SK-N-SH (cell line): ENCODE data around the gene BTBD16. TPM values are rescaled to one million over a fixed set of nuclear protein-coding genes. Genes with fewer than 3 reads are reported as not detected.

Experiments used
- CTCF ChIA-PET: fragments of 300-600, 350-600 bp; formaldehyde crosslinking; extraction: SDS; loops from one replicate; lab custom pipeline; 2021; lab: Yijun Ruan, JAX
- POLR2A ChIA-PET: fragments of 350-600 bp; sonication (Branson Sonifier 250); formaldehyde crosslinking; extraction: SDS; loops from one replicate; lab custom pipeline; 2020; ENCODE audit warnings: antibody characterized with exemption, inconsistent platforms; lab: Yijun Ruan, JAX
- DNase-seq: peaks from one replicate; pipeline ENCODE4 v3.0.0; 2012
- H2AFZ ChIP-seq: fragments of 200-600 bp; sonication (generic); 2 replicates; pipeline ENCODE4 v1.8.1; 2016; ENCODE audit warnings: antibody characterized with exemption, mild to moderate bottlenecking, low read depth
- H3F3A ChIP-seq: fragments of 200-600 bp; sonication (generic); replicated peaks from 2 replicates; pipeline ENCODE3; 2016; ENCODE audit warnings: antibody characterized with exemption, mild to moderate bottlenecking; ENCODE audit not compliant: insufficient read depth
- H3K27ac ChIP-seq, 2 experiments: fragments of 200-500 bp in 1 of 2; fragments of 200-600 bp in 1 of 2; sonication (Bioruptor generic) in 1 of 2; sonication (generic), shearing (Covaris generic) in 1 of 2; 2 replicates each; pipeline versions ENCODE4 v1.5.1 to v1.6.1; 2014 to 2016; ENCODE audit warnings: low read depth in 2 of 2, inconsistent platforms in 1 of 2, low read length in 1 of 2, mild to moderate bottlenecking in 1 of 2, mixed read lengths in 1 of 2
- H3K27me3 ChIP-seq: fragments of 200-600 bp; sonication (generic), shearing (Covaris generic); 2 replicates; pipeline ENCODE4 v1.6.1; 2016; ENCODE audit warnings: mixed run types; ENCODE audit not compliant: insufficient read depth
- H3K36me3 ChIP-seq, 2 experiments: fragments of 200-500 bp in 1 of 2; fragments of 200-600 bp in 1 of 2; sonication (Bioruptor generic) in 1 of 2; sonication (generic) in 1 of 2; replicated peaks in 1 of 2; 2 replicates each; pipeline versions ENCODE3 to v1.5.1; 2014 to 2016; ENCODE audit warnings: low read length in 1 of 2, mild to moderate bottlenecking in 1 of 2; ENCODE audit not compliant: insufficient read depth in 2 of 2, control insufficient read depth in 1 of 2
- H3K4me1 ChIP-seq, 2 experiments: fragments of 200-500 bp in 1 of 2; fragments of 200-600 bp in 1 of 2; sonication (Bioruptor generic) in 1 of 2; sonication (generic), shearing (Covaris generic) in 1 of 2; 2 replicates each; pipeline versions ENCODE4 v1.5.1 to v1.6.1; 2014 to 2016; ENCODE audit warnings: low read depth in 1 of 2, low read length in 1 of 2, mixed run types in 1 of 2; ENCODE audit not compliant: insufficient read depth in 2 of 2, control insufficient read depth in 1 of 2
- H3K4me2 ChIP-seq: fragments of 200-600 bp; sonication (generic), shearing (Covaris generic); 2 replicates; pipeline ENCODE4 v1.6.1; 2017; ENCODE audit warnings: mixed run types
- H3K4me3 ChIP-seq, 2 experiments: fragments of 200-500 bp in 1 of 2; fragments of 200-600 bp in 1 of 2; sonication (Bioruptor generic) in 1 of 2; sonication (generic), shearing (Covaris generic) in 1 of 2; 2 replicates each; pipeline versions ENCODE4 v1.5.1 to v1.8.1; 2014 to 2016; ENCODE audit warnings: low read depth in 2 of 2, inconsistent platforms in 1 of 2, low read length in 1 of 2, mild to moderate bottlenecking in 1 of 2, mixed read lengths in 1 of 2, moderate library complexity in 1 of 2
- H3K79me2 ChIP-seq: fragments of 200-600 bp; sonication (generic); 2 replicates; pipeline ENCODE4 v1.8.1; 2017; ENCODE audit warnings: mild to moderate bottlenecking; ENCODE audit not compliant: insufficient read depth
- H3K9ac ChIP-seq: fragments of 200-600 bp; sonication (generic); 2 replicates; pipeline ENCODE4 v1.6.1; 2017; ENCODE audit warnings: mixed run types
- H3K9me2 ChIP-seq: fragments of 200-600 bp; sonication (generic); 2 replicates; pipeline ENCODE4 v1.6.1; 2017; ENCODE audit warnings: mixed run types
- H3K9me3 ChIP-seq: fragments of 200-600 bp; sonication (generic); 2 replicates; pipeline ENCODE4 v1.6.1; 2017; ENCODE audit warnings: mixed run types, mild to moderate bottlenecking, moderate library complexity
- H4K20me1 ChIP-seq: fragments of 200-600 bp; sonication (generic); 2 replicates; pipeline ENCODE4 v1.6.1; 2017; ENCODE audit warnings: mild to moderate bottlenecking, mixed run types; ENCODE audit not compliant: insufficient read depth
- CHD2 ChIP-seq: fragments of 150-350 bp; IDR thresholded peaks from 2 replicates; pipeline ENCODE4 v1.6.1; 2018; ENCODE audit warnings: low read length; ENCODE audit not compliant: partially characterized antibody
- CTCF ChIP-seq: fragments of 200-600 bp; sonication (generic); IDR thresholded peaks from 2 replicates; pipeline ENCODE4 v1.6.1; 2017; ENCODE audit warnings: antibody characterized with exemption, mild to moderate bottlenecking, moderate library complexity
- ELF1 ChIP-seq: IDR thresholded peaks from 2 replicates; pipeline ENCODE4 v1.4.0; 2012
- EP300 ChIP-seq, 2 experiments: IDR thresholded peaks; 2 replicates each; pipeline versions ENCODE4 v1.4.0 to v1.6.1; 2012; ENCODE audit warnings: borderline replicate concordance in 1 of 2, low read depth in 1 of 2, low read length in 1 of 2
- EZH2phosphoT487 ChIP-seq: fragments of 200-600 bp; sonication (generic); IDR thresholded peaks from 2 replicates; pipeline ENCODE4 v1.6.1; 2017; ENCODE audit warnings: low read depth, mixed run types, mild to moderate bottlenecking, antibody characterized with exemption, moderate library complexity, borderline replicate concordance
- FOXJ3 ChIP-seq: sonication (generic); formaldehyde crosslinking; IDR thresholded peaks from 2 replicates; pipeline ENCODE4 v1.5.1; 2020; ENCODE audit warnings: mild to moderate bottlenecking, missing genetic modification reagents
- FOXM1 ChIP-seq: IDR thresholded peaks from 2 replicates; pipeline ENCODE4 v1.4.0; 2012; ENCODE audit warnings: low read depth, mild to moderate bottlenecking
- IRF3 ChIP-seq: fragments of 150-350 bp; IDR thresholded peaks from 2 replicates; pipeline ENCODE4 v1.6.1; 2016; ENCODE audit warnings: mild to moderate bottlenecking, low read depth, low read length
- MEF2A ChIP-seq: IDR thresholded peaks from 2 replicates; pipeline ENCODE4 v1.4.0; 2012; ENCODE audit warnings: low read depth, borderline replicate concordance
- NRF1 ChIP-seq: IDR thresholded peaks from 2 replicates; pipeline ENCODE4 v1.6.1; 2012; ENCODE audit warnings: low read depth, mild to moderate bottlenecking, low read length
- RCOR1 ChIP-seq: fragments of 150-350 bp; IDR thresholded peaks from 2 replicates; pipeline ENCODE4 v1.6.1; 2017; ENCODE audit warnings: antibody characterized with exemption, low read length
- RFX5 ChIP-seq: IDR thresholded peaks from 2 replicates; pipeline ENCODE4 v1.6.1; 2012; ENCODE audit warnings: mild to moderate bottlenecking, improper control_type of control experiment, low read length
- SIN3A ChIP-seq: IDR thresholded peaks from 2 replicates; pipeline ENCODE4 v1.6.1; 2012; ENCODE audit warnings: low read depth, mild to moderate bottlenecking, low read length, moderate library complexity, borderline replicate concordance
- SMC3 ChIP-seq: IDR thresholded peaks from 2 replicates; pipeline ENCODE4 v1.6.1; 2012; ENCODE audit warnings: low read depth, low read length, improper control_type of control experiment
- TAF1 ChIP-seq: IDR thresholded peaks from 2 replicates; pipeline ENCODE4 v1.6.1; 2012; ENCODE audit warnings: low read depth, mild to moderate bottlenecking, low read length, moderate library complexity, borderline replicate concordance
- TCF12 ChIP-seq: IDR thresholded peaks from 2 replicates; pipeline ENCODE4 v1.4.0; 2012
- TEAD4 ChIP-seq: IDR thresholded peaks from 2 replicates; pipeline ENCODE4 v1.4.0; 2012; ENCODE audit warnings: mild to moderate bottlenecking, borderline replicate concordance; ENCODE audit not compliant: insufficient read depth
- USF1 ChIP-seq: IDR thresholded peaks from 2 replicates; pipeline ENCODE4 v1.4.0; 2012; ENCODE audit warnings: low read depth, borderline replicate concordance
- USF2 ChIP-seq: fragments of 150-350 bp; IDR thresholded peaks from 2 replicates; pipeline ENCODE4 v1.6.1; 2017; ENCODE audit warnings: antibody characterized with exemption, low read length, low read depth, borderline replicate concordance
- YY1 ChIP-seq: IDR thresholded peaks from 2 replicates; pipeline ENCODE4 v1.4.0; 2012; ENCODE audit warnings: low read depth, mild to moderate bottlenecking
- WGBS: methylation state at CpG from one replicate; pipeline ENCODE4 v1.1.6; 2017; ENCODE audit warnings: low lambda C conversion rate; 5-methylcytosine and 5-hydroxymethylcytosine counted together
- polyA plus RNA-seq, 3 experiments: library from polyadenylated mRNA; depleted of rRNA; stranded (reverse); fragments of >200 nt; gene quantifications; 2 replicates each; pipeline ENCODE4 v1.2.3, GENCODE V29; 2012

BTBD16 gene
- polyA plus RNA-seq, 1 of the 3 experiments (the other 2 are of a cell fraction): not detected

- no peaks in the 10 kb centered on the region for H3K9me2 ChIP-seq
- DNase-seq: no peak
- ChIA-PET POLR2A (no interaction called here), CTCF (interaction anchor here (3.7 kb wide), 1 partner anchor 16 kb away, joined by 18 read pairs; no protein-coding TSS in a partner anchor)
- TF ChIP-seq USF1 (no peak), FOXM1 (no peak), SIN3A (no peak), SMC3 (no peak), ELF1 (no peak), USF2 (no peak), TCF12 (no peak), EZH2phosphoT487 (no peak), IRF3 (no peak), YY1 (no peak), RFX5 (no peak), MEF2A (no peak), FOXJ3 (CRISPR knock-in tag) (no peak), CHD2 (no peak), EP300 (IDR thresholded peaks at IDR 0.05; ENCODE audit: borderline replicate concordance in 1 of 2, low read depth in 1 of 2, low read length in 1 of 2) (no peak), RCOR1 (no peak), CTCF (no peak), TAF1 (no peak), TEAD4 (no peak), NRF1 (no peak)
- 85% methylated on average over 3 of the region's 3 CpGs for WGBS
- no peaks in the 10 kb centered on the region for H3K36me3 ChIP-seq
- no peaks in the 10 kb centered on the region for H3F3A ChIP-seq
- no peak overlapping the region for H3K4me2 ChIP-seq
- no peaks in the 10 kb centered on the region for H3K79me2 ChIP-seq
- no peak overlapping the region for H3K9ac ChIP-seq
- no peaks in the 10 kb centered on the region for H3K9me3 ChIP-seq
- peaks cover 0 to 2% of the 10 kb centered on the region in 2 experiments; a peak in 2 of 4 replicates for H3K4me1 ChIP-seq
- no peaks in the 10 kb centered on the region for H4K20me1 ChIP-seq
- H3K27ac ChIP-seq: no peak overlapping the region
- no peak overlapping the region for H3K4me3 ChIP-seq
- H2AFZ ChIP-seq: no peak overlapping the region
- no peaks in the 10 kb centered on the region for H3K27me3 ChIP-seq
Measured at GRCh38 chr10:122252805-122253204, 18.3 kb upstream of the BTBD16 start.
